Activated CD8-positive, alpha-beta T cell treated with anti-CD3 and anti-CD28 coated beads for 36 hours (primary cell): ENCODE measurements around the gene PF4V1. TPM values are rescaled to one million over a fixed set of nuclear protein-coding genes. Genes with fewer than 3 reads are reported as not detected.

Experiments
- ATAC-seq: fragments of 200-7000 bp; cut with Tn5 transposase; one replicate; pipeline ENCODE4 v1.10.0; 2021; ENCODE audit warnings: mild to moderate bottlenecking, moderate library complexity
- CTCF ChIA-PET: fragments of 350-600 bp; sonication (Branson Sonifier 250); formaldehyde crosslinking; loops from one replicate; lab custom pipeline; 2021; ENCODE audit warnings: antibody characterized with exemption; lab: Charles Lee
- POLR2A ChIA-PET: fragments of 350-600 bp; sonication (Branson Sonifier 250); formaldehyde crosslinking; loops from one replicate; lab custom pipeline; 2021; ENCODE audit warnings: antibody characterized with exemption; lab: Charles Lee
- DNase-seq: peaks from one replicate; pipeline ENCODE4 v3.0.0-alpha.2; 2020
- H3K27ac Mint-ChIP-seq: one replicate; pipeline ENCODE4 v1.8.0; 2021; ENCODE audit warnings: mild to moderate bottlenecking, mixed read lengths
- H3K27me3 Mint-ChIP-seq: one replicate; pipeline ENCODE4 v1.8.0; 2021; ENCODE audit warnings: mixed read lengths
- H3K36me3 Mint-ChIP-seq: one replicate; pipeline ENCODE4 v1.8.0; 2021; ENCODE audit warnings: low read depth, mixed read lengths
- H3K4me1 Mint-ChIP-seq: one replicate; pipeline ENCODE4 v1.8.0; 2021; ENCODE audit warnings: low read depth, mixed read lengths
- H3K4me3 Mint-ChIP-seq: one replicate; pipeline ENCODE4 v1.8.0; 2021; ENCODE audit warnings: mild to moderate bottlenecking, moderate library complexity, mixed read lengths
- H3K9me3 Mint-ChIP-seq: one replicate; pipeline ENCODE4 v1.8.0; 2021; ENCODE audit warnings: mixed read lengths
- intact Hi-C: fragments of 100-400 bp; cut with micrococcal nuclease; formaldehyde crosslinking; loops from one replicate; pipeline ENCODE4 v1.10.0; 2022
- total RNA-seq, 2 experiments: library from RNA; stranded (reverse); gene quantifications; one replicate each; pipeline ENCODE4 v1.2.3, GENCODE V29; 2021
- TF ChIP-seq, protein P1 (sequence below): fragments of 200-600 bp; IDR thresholded peaks from one replicate; pipeline ENCODE4 v1.8.0; 2022; ENCODE audit warnings: antibody characterized with exemption, mild to moderate bottlenecking

Gene PF4V1
- total RNA-seq, 2 experiments from 2014 or later: not detected

DNA sequence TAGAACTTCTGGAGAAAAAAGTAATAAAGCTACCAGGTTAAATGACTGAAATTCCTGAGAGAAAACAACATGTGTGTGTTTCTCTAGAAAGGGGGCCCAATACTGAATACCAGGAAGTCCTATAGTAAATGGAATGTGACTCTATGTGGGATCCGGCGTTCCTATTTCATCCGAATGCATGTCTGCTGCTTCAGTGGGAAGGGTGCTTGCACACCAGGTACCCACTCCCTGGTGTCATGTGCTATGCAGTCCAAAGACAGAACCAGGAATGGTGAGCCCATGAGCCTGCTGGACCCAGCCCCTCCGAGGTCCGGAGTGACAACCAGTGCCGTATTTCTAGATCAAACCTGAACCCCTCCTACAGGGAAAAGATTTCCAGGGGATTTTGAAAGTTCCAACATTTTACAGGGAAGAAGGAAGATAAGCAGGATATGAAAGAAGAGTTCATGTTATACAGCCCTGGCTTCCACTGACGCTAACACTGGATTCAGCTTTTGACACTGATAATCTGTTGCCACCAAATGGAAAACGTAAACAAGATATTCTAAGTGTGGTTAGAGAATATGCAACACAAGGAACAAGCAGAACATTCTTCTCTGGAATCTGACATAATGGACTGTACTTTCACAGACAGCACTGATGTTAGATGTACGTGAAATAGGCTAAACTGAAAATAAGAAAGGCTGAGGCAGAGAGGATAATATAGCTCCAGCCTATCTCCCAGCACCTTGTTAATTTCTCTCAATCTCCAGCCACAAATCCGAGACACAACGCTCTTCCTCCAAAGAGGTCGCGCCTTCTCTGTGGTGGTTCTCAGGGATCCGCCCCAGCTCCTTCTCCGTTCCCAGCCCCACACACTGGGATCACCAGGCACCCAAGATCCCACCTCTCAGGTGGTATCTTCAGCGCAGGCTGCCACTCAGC, 15.4 kb downstream of the PF4V1 start:
- Mint-ChIP-seq H3K4me3 (no peak overlapping the region), H3K36me3 (no peaks in the 10 kb centered on the region), H3K4me1 (peaks cover 4% of the 10 kb centered on the region), H3K27me3 (peaks cover 26% of the 10 kb centered on the region), H3K9me3 (no peaks in the 10 kb centered on the region), H3K27ac (no peak overlapping the region)
- ATAC-seq (no peak), DNase-seq (no peak)
- intact Hi-C loops: no loop called here
- TF ChIP-seq, protein P1, sequence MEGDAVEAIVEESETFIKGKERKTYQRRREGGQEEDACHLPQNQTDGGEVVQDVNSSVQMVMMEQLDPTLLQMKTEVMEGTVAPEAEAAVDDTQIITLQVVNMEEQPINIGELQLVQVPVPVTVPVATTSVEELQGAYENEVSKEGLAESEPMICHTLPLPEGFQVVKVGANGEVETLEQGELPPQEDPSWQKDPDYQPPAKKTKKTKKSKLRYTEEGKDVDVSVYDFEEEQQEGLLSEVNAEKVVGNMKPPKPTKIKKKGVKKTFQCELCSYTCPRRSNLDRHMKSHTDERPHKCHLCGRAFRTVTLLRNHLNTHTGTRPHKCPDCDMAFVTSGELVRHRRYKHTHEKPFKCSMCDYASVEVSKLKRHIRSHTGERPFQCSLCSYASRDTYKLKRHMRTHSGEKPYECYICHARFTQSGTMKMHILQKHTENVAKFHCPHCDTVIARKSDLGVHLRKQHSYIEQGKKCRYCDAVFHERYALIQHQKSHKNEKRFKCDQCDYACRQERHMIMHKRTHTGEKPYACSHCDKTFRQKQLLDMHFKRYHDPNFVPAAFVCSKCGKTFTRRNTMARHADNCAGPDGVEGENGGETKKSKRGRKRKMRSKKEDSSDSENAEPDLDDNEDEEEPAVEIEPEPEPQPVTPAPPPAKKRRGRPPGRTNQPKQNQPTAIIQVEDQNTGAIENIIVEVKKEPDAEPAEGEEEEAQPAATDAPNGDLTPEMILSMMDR: no peak
- POLR2A ChIA-PET: no interaction called here
- CTCF ChIA-PET: interaction anchor here (0.6 kb wide), 1 partner anchor 13 kb away, joined by 3 read pairs; no protein-coding TSS in a partner anchor

DNA sequence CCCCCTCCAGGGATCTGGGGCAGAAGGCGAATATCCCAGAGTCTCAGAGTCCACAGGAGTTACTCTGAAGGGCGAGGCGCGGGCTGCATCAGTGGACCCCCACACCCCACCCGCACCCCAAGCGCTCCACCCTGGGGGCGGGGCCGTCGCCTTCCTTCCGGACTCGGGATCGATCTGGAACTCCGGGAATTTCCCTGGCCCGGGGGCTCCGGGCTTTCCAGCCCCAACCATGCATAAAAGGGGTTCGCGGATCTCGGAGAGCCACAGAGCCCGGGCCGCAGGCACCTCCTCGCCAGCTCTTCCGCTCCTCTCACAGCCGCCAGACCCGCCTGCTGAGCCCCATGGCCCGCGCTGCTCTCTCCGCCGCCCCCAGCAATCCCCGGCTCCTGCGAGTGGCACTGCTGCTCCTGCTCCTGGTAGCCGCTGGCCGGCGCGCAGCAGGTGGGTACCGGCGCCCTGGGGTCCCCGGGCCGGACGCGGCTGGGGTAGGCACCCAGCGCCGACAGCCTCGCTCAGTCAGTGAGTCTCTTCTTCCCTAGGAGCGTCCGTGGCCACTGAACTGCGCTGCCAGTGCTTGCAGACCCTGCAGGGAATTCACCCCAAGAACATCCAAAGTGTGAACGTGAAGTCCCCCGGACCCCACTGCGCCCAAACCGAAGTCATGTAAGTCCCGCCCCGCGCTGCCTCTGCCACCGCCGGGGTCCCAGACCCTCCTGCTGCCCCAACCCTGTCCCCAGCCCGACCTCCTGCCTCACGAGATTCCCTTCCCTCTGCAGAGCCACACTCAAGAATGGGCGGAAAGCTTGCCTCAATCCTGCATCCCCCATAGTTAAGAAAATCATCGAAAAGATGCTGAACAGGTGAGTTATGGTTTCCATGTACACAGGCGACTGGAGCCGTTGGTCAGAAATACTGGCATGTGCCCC, 16.3 kb downstream of the PF4V1 start, which contains the start of gene CXCL1:
TSS of gene CXCL1 (plus strand) at position 264 of the 926 bp plus-strand sequence. CDS start at position 342, 78 bp downstream.
- Mint-ChIP-seq H3K4me1 (peaks cover 4% of the 10 kb centered on the region), H3K4me3 (no peak within 1 kb of the TSS), H3K9me3 (no peaks in the 10 kb centered on the region), H3K27me3 (peaks cover 27% of the 10 kb centered on the region), H3K27ac (no peak within 1 kb of the TSS), H3K36me3 (no peaks in the 10 kb centered on the region)
- ChIA-PET CTCF (no interaction called here), POLR2A (no interaction called here)
- ATAC-seq (no peak), DNase-seq (no peak)
- TF ChIP-seq, protein P1: no peak
- intact Hi-C loops: no loop called here

DNA sequence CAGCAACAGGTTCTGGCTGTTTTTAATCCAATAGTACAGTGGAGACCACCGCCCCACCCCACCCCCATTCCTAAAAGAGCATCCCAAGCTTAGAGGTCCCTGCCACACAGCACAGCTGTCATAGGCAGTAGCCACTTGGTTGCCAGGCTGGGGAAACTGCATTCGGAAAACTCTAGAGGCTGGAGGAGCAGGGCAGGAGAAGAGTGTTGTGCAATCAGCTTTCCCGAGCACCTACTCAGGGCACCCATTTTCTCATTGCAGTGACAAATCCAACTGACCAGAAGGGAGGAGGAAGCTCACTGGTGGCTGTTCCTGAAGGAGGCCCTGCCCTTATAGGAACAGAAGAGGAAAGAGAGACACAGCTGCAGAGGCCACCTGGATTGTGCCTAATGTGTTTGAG, 17.2 kb downstream of the PF4V1 start:
- ChIA-PET POLR2A (no interaction called here), CTCF (no interaction called here)
- H3K4me1 Mint-ChIP-seq: peaks cover 4% of the 10 kb centered on the region
- no peak for ATAC-seq
- no peak for DNase-seq
- peaks cover 25% of the 10 kb centered on the region for H3K27me3 Mint-ChIP-seq
- TF ChIP-seq, protein P1: no peak
- H3K27ac Mint-ChIP-seq: no peak overlapping the region
- H3K9me3 Mint-ChIP-seq: no peaks in the 10 kb centered on the region
- no peak overlapping the region for H3K4me3 Mint-ChIP-seq
- no peaks in the 10 kb centered on the region for H3K36me3 Mint-ChIP-seq
- intact Hi-C loops: no loop called here

DNA sequence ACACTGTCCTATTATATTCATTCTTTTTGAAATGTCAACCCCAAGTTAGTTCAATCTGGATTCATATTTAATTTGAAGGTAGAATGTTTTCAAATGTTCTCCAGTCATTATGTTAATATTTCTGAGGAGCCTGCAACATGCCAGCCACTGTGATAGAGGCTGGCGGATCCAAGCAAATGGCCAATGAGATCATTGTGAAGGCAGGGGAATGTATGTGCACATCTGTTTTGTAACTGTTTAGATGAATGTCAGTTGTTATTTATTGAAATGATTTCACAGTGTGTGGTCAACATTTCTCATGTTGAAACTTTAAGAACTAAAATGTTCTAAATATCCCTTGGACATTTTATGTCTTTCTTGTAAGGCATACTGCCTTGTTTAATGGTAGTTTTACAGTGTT, 17.7 kb downstream of the PF4V1 start:
- CTCF ChIA-PET: no interaction called here
- H3K9me3 Mint-ChIP-seq: no peaks in the 10 kb centered on the region

More for the DNA sequence above, 17.7 kb downstream of the PF4V1 start:
- POLR2A ChIA-PET: no interaction called here
- peaks cover 4% of the 10 kb centered on the region for H3K4me1 Mint-ChIP-seq
- H3K27me3 Mint-ChIP-seq: peaks cover 25% of the 10 kb centered on the region
- intact Hi-C loops: no loop called here
- no peak overlapping the region for H3K4me3 Mint-ChIP-seq
- TF ChIP-seq, protein P1: no peak
- no peak overlapping the region for H3K27ac Mint-ChIP-seq
- DNase-seq (no peak), ATAC-seq (no peak)
- no peaks in the 10 kb centered on the region for H3K36me3 Mint-ChIP-seq
